Measurements from ENCODE around the gene ABCC5. TPM values are rescaled to one million over a fixed set of nuclear protein-coding genes. Genes with fewer than 3 reads are reported as not detected.

ABCC5 gene
- total RNA-seq, 1 experiment from 2014 or later, result 29.1 TPM

- ChIA-PET POLR2A (no interaction called here), CTCF (no interaction called here)
- no peaks in the 10 kb centered on the region for H3K4me1 Mint-ChIP-seq
- TF ChIP-seq SMAD4 (CRISPR knock-in tag; IDR thresholded peaks at IDR 0.05) (no peak), FOXP1 (CRISPR knock-in tag; IDR thresholded peaks at IDR 0.05; ENCODE audit: borderline replicate concordance) (no peak), FOXK1 (CRISPR knock-in tag; IDR thresholded peaks at IDR 0.05) (no peak), CBFB (CRISPR knock-in tag; IDR thresholded peaks at IDR 0.05; ENCODE audit: low read depth) (no peak)
- TF ChIP-seq, protein P1, sequence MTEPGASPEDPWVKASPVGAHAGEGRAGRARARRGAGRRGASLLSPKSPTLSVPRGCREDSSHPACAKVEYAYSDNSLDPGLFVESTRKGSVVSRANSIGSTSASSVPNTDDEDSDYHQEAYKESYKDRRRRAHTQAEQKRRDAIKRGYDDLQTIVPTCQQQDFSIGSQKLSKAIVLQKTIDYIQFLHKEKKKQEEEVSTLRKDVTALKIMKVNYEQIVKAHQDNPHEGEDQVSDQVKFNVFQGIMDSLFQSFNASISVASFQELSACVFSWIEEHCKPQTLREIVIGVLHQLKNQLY (CRISPR knock-in tag; IDR thresholded peaks at IDR 0.05), result no peak
- H3K27me3 Mint-ChIP-seq (ENCODE audit: low read depth), result no peaks in the 10 kb centered on the region
- ATAC-seq, result no peak
- H3K9me3 Mint-ChIP-seq, result no peaks in the 10 kb centered on the region
- H3K27ac Mint-ChIP-seq, result no peak overlapping the region
- H3K4me3 Mint-ChIP-seq, result no peak overlapping the region
- no peak for DNase-seq (ENCODE audit: low spot score)
- H3K36me3 Mint-ChIP-seq, result peaks cover 35% of the 10 kb centered on the region
These were observed 93.1 kb downstream of the ABCC5 start for GRCh38 chr3:183924543-183924942.

- POLR2A ChIA-PET, result no interaction called here
- TF ChIP-seq, protein P2, sequence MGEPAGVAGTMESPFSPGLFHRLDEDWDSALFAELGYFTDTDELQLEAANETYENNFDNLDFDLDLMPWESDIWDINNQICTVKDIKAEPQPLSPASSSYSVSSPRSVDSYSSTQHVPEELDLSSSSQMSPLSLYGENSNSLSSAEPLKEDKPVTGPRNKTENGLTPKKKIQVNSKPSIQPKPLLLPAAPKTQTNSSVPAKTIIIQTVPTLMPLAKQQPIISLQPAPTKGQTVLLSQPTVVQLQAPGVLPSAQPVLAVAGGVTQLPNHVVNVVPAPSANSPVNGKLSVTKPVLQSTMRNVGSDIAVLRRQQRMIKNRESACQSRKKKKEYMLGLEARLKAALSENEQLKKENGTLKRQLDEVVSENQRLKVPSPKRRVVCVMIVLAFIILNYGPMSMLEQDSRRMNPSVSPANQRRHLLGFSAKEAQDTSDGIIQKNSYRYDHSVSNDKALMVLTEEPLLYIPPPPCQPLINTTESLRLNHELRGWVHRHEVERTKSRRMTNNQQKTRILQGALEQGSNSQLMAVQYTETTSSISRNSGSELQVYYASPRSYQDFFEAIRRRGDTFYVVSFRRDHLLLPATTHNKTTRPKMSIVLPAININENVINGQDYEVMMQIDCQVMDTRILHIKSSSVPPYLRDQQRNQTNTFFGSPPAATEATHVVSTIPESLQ (CRISPR knock-in tag; IDR thresholded peaks at IDR 0.05), result no peak
- no peak for TF ChIP-seq ZNF263 (CRISPR knock-in tag; IDR thresholded peaks at IDR 0.05; ENCODE audit: low read depth)
- TF ChIP-seq ZNF425 (CRISPR knock-in tag; conservative IDR thresholded peaks at IDR 0.05), result no peak
- TF ChIP-seq SMAD3 (CRISPR knock-in tag; IDR thresholded peaks at IDR 0.05; ENCODE audit: borderline replicate concordance), result no peak
- TF ChIP-seq RORB (CRISPR knock-in tag; IDR thresholded peaks at IDR 0.05), result no peak
- TF ChIP-seq AFF4 (CRISPR knock-in tag; IDR thresholded peaks at IDR 0.05; ENCODE audit: borderline replicate concordance), result no peak
- no peak for TF ChIP-seq PRRX2 (CRISPR knock-in tag; IDR thresholded peaks at IDR 0.05)
- no peak for TF ChIP-seq GRHL2 (CRISPR knock-in tag; IDR thresholded peaks at IDR 0.05; ENCODE audit: insufficient replicate concordance, severe bottlenecking)
- TF ChIP-seq OVOL2 (CRISPR knock-in tag; IDR thresholded peaks at IDR 0.05; ENCODE audit: borderline replicate concordance), result no peak
- TF ChIP-seq, protein P3, sequence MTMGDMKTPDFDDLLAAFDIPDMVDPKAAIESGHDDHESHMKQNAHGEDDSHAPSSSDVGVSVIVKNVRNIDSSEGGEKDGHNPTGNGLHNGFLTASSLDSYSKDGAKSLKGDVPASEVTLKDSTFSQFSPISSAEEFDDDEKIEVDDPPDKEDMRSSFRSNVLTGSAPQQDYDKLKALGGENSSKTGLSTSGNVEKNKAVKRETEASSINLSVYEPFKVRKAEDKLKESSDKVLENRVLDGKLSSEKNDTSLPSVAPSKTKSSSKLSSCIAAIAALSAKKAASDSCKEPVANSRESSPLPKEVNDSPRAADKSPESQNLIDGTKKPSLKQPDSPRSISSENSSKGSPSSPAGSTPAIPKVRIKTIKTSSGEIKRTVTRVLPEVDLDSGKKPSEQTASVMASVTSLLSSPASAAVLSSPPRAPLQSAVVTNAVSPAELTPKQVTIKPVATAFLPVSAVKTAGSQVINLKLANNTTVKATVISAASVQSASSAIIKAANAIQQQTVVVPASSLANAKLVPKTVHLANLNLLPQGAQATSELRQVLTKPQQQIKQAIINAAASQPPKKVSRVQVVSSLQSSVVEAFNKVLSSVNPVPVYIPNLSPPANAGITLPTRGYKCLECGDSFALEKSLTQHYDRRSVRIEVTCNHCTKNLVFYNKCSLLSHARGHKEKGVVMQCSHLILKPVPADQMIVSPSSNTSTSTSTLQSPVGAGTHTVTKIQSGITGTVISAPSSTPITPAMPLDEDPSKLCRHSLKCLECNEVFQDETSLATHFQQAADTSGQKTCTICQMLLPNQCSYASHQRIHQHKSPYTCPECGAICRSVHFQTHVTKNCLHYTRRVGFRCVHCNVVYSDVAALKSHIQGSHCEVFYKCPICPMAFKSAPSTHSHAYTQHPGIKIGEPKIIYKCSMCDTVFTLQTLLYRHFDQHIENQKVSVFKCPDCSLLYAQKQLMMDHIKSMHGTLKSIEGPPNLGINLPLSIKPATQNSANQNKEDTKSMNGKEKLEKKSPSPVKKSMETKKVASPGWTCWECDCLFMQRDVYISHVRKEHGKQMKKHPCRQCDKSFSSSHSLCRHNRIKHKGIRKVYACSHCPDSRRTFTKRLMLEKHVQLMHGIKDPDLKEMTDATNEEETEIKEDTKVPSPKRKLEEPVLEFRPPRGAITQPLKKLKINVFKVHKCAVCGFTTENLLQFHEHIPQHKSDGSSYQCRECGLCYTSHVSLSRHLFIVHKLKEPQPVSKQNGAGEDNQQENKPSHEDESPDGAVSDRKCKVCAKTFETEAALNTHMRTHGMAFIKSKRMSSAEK (CRISPR knock-in tag; IDR thresholded peaks at IDR 0.05; ENCODE audit: borderline replicate concordance), result no peak
- TF ChIP-seq NFE2L1 (CRISPR knock-in tag; IDR thresholded peaks at IDR 0.05), result no peak
- no peak for TF ChIP-seq NR3C1 (CRISPR knock-in tag; conservative IDR thresholded peaks at IDR 0.05; ENCODE audit: low read depth)
- TF ChIP-seq MYBL2 (CRISPR knock-in tag; IDR thresholded peaks at IDR 0.05), result no peak
- TF ChIP-seq, protein P4, sequence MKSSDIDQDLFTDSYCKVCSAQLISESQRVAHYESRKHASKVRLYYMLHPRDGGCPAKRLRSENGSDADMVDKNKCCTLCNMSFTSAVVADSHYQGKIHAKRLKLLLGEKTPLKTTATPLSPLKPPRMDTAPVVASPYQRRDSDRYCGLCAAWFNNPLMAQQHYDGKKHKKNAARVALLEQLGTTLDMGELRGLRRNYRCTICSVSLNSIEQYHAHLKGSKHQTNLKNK (CRISPR knock-in tag; IDR thresholded peaks at IDR 0.05), result no peak
- no peak for TF ChIP-seq NFYB (CRISPR knock-in tag; conservative IDR thresholded peaks at IDR 0.05; ENCODE audit: low read depth)
- TF ChIP-seq E2F5 (CRISPR knock-in tag; IDR thresholded peaks at IDR 0.05), result no peak
- no peak for TF ChIP-seq ESRRA (CRISPR knock-in tag; IDR thresholded peaks at IDR 0.05; ENCODE audit: borderline replicate concordance)
These were observed 95.3 kb downstream of the ABCC5 start for GRCh38 chr3:183922421-183922820.

More at GRCh38 chr3:183922421-183922820, 95.3 kb downstream of the ABCC5 start:
- DNase-seq (ENCODE audit: low spot score), result no peak
- Mint-ChIP-seq H3K27me3 (ENCODE audit: low read depth) (no peaks in the 10 kb centered on the region), H3K9me3 (no peaks in the 10 kb centered on the region), H3K36me3 (peaks cover 28% of the 10 kb centered on the region), H3K4me1 (no peaks in the 10 kb centered on the region), H3K4me3 (no peak overlapping the region), H3K27ac (no peak overlapping the region)
- ATAC-seq, result no peak
- CTCF ChIA-PET, result no interaction called here

All from WTC11 (cell line).